Kidney (tissue), 14 donors: ENCODE data around the gene CCDC88C. TPM values are rescaled to one million over a fixed set of nuclear protein-coding genes. Genes with fewer than 3 reads are reported as not detected.
A peak's percentile ranks its signal among the peaks of the same experiment; 100 is the strongest.

ENCODE experiments used
- DNase-seq, 5 donors: peaks; one replicate each; pipeline ENCODE4 v3.0.0-alpha.2; 2013 to 2020
- FAIRE-seq: peaks from 2 replicates; lab custom pipeline; 2012; peaks lifted over from hg19 to GRCh38; lab: Jason Lieb, UNC
- H3K27ac ChIP-seq, 2 donors: one replicate each; pipeline ENCODE4 v1.7.0; 2013; ENCODE audit warnings: low read depth in 2 of 2, low read length in 2 of 2, inconsistent platforms in 1 of 2
- H3K27me3 ChIP-seq: one replicate; pipeline ENCODE4 v1.7.1; 2013; ENCODE audit warnings: low read length, inconsistent platforms; ENCODE audit not compliant: control insufficient read depth, insufficient read depth
- H3K36me3 ChIP-seq, 3 donors: one replicate each; pipeline versions ENCODE4 v1.7.0 to v1.7.1; 2013; ENCODE audit warnings: low read length in 3 of 3, control low read depth in 1 of 3, inconsistent platforms in 1 of 3; ENCODE audit not compliant: insufficient read depth in 3 of 3, control insufficient read depth in 2 of 3
- H3K4me1 ChIP-seq, 3 donors: one replicate each; pipeline versions ENCODE4 v1.7.0 to v1.7.1; 2013; ENCODE audit warnings: low read length in 3 of 3, inconsistent platforms in 1 of 3, low read depth in 1 of 3; ENCODE audit not compliant: control insufficient read depth in 2 of 3, insufficient read depth in 2 of 3
- H3K4me3 ChIP-seq, 3 donors: one replicate each; pipeline versions ENCODE4 v1.7.0 to v1.8.1; 2013; ENCODE audit warnings: low read length in 3 of 3, control low read depth in 1 of 3, inconsistent platforms in 1 of 3
- H3K9ac ChIP-seq, 3 donors: one replicate each; pipeline versions ENCODE4 v1.7.0 to v1.7.1; 2013; ENCODE audit warnings: low read length in 3 of 3, control low read depth in 1 of 3, inconsistent platforms in 1 of 3
- H3K9me3 ChIP-seq, 3 donors: one replicate each; pipeline versions ENCODE4 v1.7.0 to v1.7.1; 2013; ENCODE audit warnings: low read length in 3 of 3, control low read depth in 1 of 3, inconsistent platforms in 1 of 3; ENCODE audit not compliant: control insufficient read depth in 2 of 3, insufficient read depth in 1 of 3
- CTCF ChIP-seq: IDR thresholded peaks from 3 replicates; pipeline ENCODE4 v1.5.1; 2012; ENCODE audit warnings: mild to moderate bottlenecking, moderate library complexity, borderline replicate concordance; ENCODE audit not compliant: insufficient read depth; ENCODE audit errors: extremely low read depth
- intact Hi-C: fragments of 100-400 bp; cut with DNase I; formaldehyde crosslinking; loops from one replicate; pipeline ENCODE4 v1.11.1; 2022
- polyA plus RNA-seq: library from polyadenylated mRNA; stranded (reverse); fragments of 350-450 nt; fragmentation: Illumina TruSeq; extraction: RNeasy Lipid Tissue Mini Kit (QIAGEN cat#74804); gene quantifications from one replicate; pipeline ENCODE4 v1.2.3, GENCODE V29; 2014; ENCODE audit warnings: low read depth, low replicate concordance; ENCODE audit not compliant: insufficient read depth
- total RNA-seq: library from RNA; stranded (reverse); fragmentation: NEBNext Ultra II Directional; extraction: Animal tissue kit (Norgen Biotek cat#: 25700); gene quantifications from one replicate; pipeline ENCODE4 v1.2.1, GENCODE V29; 2021
- donor health status: control.
- donor health status: control.
- donor health status: control.
- donor health status: control.
- donor health status: control.
- donor health status: DM: yes; HTN: yes; CAD: no.
- donor health status: Normal renal cell carcinoma (clear cell type).

The CCDC88C gene
- total and polyA plus RNA-seq, 2 donors from 2014 or later, result 6.6 to 32.8 TPM

- intact Hi-C loops, result loop anchor here (10.0 kb wide), 1 partner anchor 386 kb away; no protein-coding TSS in a partner anchor
- H3K4me3 ChIP-seq, result no peak overlapping the region
- peaks cover 0 to 2% (median 0%) of the 10 kb centered on the region in 3 donors for H3K4me1 ChIP-seq
- no peaks in the 10 kb centered on the region for H3K27me3 ChIP-seq
- DNase-seq (peak in 1 of 5 donors; percentile 3), FAIRE-seq (no peak)
- H3K9me3 ChIP-seq, result no peaks in the 10 kb centered on the region
- H3K27ac ChIP-seq, result no peak overlapping the region
- TF ChIP-seq CTCF, result no peak
- H3K36me3 ChIP-seq, result peaks cover 0 to 10% (median 0%) of the 10 kb centered on the region in 3 donors
- H3K9ac ChIP-seq, result no peak overlapping the region
Observed at GRCh38 chr14:91290986-91291385, 126.6 kb downstream of the CCDC88C start.

- no peaks in the 10 kb centered on the region for H3K27me3 ChIP-seq
- DNase-seq, result no peak
- no peak for FAIRE-seq
- no peak overlapping the region for H3K27ac ChIP-seq
- intact Hi-C loops, result no loop called here
- no peak for TF ChIP-seq CTCF
- peaks cover 0 to 2% (median 0%) of the 10 kb centered on the region in 3 donors for H3K4me1 ChIP-seq
- H3K36me3 ChIP-seq, result peaks cover 0 to 8% (median 5%) of the 10 kb centered on the region in 3 donors
- no peak overlapping the region for H3K9ac ChIP-seq
- H3K4me3 ChIP-seq, result no peak overlapping the region
- H3K9me3 ChIP-seq, result no peaks in the 10 kb centered on the region
Observed at GRCh38 chr14:91289464-91289863, 128.2 kb downstream of the CCDC88C start.

GRCh38 chr14:91288876-91289275 lies 128.7 kb downstream of the CCDC88C start:
- no peak for TF ChIP-seq CTCF
- FAIRE-seq, result no peak
- Histone ChIP-seq H3K27ac (no peak overlapping the region), H3K4me3 (no peak overlapping the region), H3K9me3 (no peaks in the 10 kb centered on the region), H3K4me1 (peaks cover 0 to 2% (median 0%) of the 10 kb centered on the region in 3 donors), H3K9ac (no peak overlapping the region), H3K27me3 (no peaks in the 10 kb centered on the region), H3K36me3 (peaks cover 0 to 5% (median 5%) of the 10 kb centered on the region in 3 donors)
- DNase-seq, result no peak
- intact Hi-C loops, result no loop called here

GRCh38 chr14:91286530-91286937 lies 131.1 kb downstream of the CCDC88C start:
- Histone ChIP-seq H3K27me3 (no peaks in the 10 kb centered on the region), H3K9ac (no peak overlapping the region), H3K27ac (no peak overlapping the region), H3K4me1 (no peaks in the 10 kb centered on the region), H3K4me3 (no peak overlapping the region), H3K36me3 (peaks cover 0 to 8% (median 5%) of the 10 kb centered on the region in 3 donors), H3K9me3 (no peaks in the 10 kb centered on the region)
- FAIRE-seq, result peak; percentile 6
- peak; percentile 96 for TF ChIP-seq CTCF
- intact Hi-C loops, result no loop called here
- DNase-seq, result peak; percentile 72 to 91 (median 76)
